ENCODE results near the gene DNAJA2.
A peak's percentile ranks its signal among the peaks of the same experiment; 100 is the strongest.

The DNAJA2 gene

DNA sequence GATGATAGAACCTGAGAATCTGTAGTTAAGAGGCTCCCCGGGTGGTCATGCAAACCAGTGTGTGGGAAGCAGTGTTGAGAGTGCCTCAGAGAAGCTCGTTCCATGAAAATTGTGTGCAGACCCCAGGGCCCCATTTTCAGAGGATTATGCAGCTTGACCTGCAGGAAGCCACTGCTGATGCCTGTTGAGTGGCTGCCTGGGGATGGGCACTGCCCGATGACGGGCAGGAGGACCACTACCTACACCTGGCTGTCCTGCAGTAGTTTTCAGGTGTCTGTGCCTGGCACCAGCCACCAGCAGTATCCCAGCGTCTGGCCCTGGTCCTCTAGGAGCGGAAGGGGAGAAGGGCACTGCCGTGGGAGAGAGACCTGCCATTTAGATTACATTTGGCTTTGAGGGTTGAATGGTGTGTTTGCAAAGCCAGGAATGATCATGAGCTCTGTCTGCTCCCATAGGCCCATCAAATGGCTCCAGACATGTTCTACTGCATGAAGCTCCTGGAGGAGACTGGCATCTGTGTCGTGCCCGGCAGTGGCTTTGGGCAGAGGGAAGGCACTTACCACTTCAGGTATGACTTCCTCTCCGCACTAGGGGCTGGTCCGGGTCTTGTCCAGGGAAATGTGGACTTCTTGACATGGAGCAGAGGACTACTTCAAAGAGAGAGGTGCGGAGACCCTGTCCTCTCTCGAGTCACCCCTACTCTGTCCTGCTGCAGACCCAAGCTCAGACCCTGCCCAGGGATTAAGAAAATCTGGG, 46.8 kb downstream of the DNAJA2 start:
- DNase-seq (ENCODE audit: low spot score), result no peak

DNA sequence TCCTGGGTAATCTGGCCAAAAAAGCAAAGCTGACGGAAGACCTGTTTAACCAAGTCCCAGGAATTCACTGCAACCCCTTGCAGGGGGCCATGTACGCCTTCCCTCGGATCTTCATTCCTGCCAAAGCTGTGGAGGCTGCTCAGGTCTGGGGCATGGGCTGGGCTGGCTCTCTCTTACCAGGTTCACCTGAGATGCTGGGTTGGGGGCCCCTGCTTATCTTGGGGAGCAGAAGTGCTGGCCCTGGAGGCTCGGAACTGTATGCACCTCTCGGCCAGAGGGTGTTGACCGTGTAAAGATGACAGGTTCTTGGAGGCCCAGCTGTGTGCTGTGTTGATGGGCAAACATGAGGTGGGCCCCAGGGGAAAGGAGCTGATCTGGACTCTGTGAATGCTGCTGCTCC, 49.1 kb downstream of the DNAJA2 start:
- no peak for DNase-seq (ENCODE audit: low spot score)

DNA sequence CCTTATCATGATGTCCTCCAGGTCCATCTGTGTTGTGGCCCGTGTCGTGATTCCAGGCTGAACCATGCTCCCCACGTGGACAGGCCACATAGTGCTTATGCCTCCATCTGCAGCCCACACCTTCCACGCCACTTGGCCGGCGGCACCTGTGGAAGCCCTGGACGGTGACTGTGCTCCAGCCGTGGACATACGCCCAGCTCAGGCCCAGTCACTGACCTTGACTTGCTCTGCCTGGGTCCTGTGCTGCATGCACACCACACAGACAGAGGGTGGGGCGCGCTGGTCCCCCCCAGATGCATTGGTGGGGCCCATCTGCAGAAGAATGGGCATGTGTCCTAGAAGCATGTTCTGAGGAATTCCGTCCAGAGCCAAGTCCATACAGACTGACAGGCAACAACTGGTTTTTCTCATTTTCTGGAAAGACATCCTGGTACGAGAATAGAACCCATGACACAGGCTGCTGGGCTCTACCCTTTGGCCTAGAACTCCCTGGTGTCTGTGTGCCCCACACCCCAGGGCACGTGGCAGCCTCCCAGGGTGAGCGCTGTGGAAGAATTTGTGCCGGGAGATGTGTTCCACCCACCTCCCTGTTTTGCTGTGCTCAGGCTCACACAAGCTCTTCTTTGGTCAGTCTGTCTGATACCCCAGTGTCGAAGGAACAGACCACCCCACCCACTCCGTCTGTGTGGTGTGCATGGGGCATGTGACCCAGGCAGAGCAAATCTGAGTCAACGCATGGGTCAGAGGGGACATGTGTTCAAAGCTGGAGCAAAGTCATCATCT, 49.8 kb downstream of the DNAJA2 start:
- no peak for DNase-seq (ENCODE audit: low spot score)

DNA sequence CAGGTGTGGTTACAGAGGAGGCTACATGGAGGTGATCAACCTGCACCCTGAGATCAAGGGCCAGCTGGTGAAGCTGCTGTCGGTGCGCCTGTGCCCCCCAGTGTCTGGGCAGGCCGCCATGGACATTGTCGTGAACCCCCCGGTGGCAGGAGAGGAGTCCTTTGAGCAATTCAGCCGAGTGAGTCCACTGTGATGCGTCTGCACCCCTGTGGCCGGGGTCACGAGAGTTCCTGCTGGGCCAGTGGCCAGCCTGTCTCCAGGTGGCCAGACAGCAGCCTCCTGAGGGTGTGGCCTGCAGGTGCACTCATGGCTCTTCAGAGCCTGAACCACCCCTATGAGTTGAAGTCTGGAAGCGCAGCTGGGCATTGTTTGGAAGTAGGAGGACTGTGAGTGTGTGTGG, 51.2 kb downstream of the DNAJA2 start:
- no peak for DNase-seq (ENCODE audit: low spot score)

GRCh38 chr16:46920402-46921068, 52.9 kb downstream of the DNAJA2 start:
- DNase-seq (ENCODE audit: low spot score), result no peak

- DNase-seq (ENCODE audit: low spot score), result no peak
Measured at GRCh38 chr16:46918905-46919792, 54.3 kb downstream of the DNAJA2 start.

GRCh38 chr16:46918400-46918799, 55.1 kb downstream of the DNAJA2 start:
- no peak for DNase-seq (ENCODE audit: low spot score)

- DNase-seq (ENCODE audit: low spot score), result no peak
Measured at GRCh38 chr16:46916980-46917379, 56.5 kb downstream of the DNAJA2 start.

- no peak for DNase-seq (ENCODE audit: low spot score)
Measured at GRCh38 chr16:46915483-46916025, 57.9 kb downstream of the DNAJA2 start.

- DNase-seq (ENCODE audit: low spot score), result no peak
Measured at GRCh38 chr16:46914556-46915201, 58.8 kb downstream of the DNAJA2 start.

GRCh38 chr16:46911650-46912049, 61.8 kb downstream of the DNAJA2 start:
- no peak for DNase-seq (ENCODE audit: low spot score)

DNA sequence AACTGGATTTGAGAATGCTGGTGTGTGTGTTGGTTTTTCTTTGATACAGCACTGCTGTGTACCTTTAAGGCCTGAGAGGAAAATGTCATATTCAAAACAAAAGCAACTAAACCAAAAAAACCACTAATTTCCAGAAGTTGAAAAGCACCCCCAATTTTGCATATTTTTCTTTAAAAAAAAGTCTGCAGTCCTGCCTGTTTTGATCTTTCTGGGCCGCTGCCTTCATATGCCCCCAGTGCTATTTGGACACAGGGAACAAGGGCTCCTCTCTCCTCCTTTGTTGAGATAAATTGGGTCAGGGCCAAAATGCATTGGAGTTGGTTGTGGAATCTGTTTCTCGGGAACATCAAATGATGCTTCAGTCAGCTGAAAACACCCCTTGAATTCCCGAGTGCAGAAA, 62.4 kb downstream of the DNAJA2 start:
- no peak for DNase-seq (ENCODE audit: low spot score)

- DNase-seq (ENCODE audit: low spot score), result peak; percentile 67
Measured at GRCh38 chr16:46908540-46909372, 64.7 kb downstream of the DNAJA2 start.

GRCh38 chr16:46907061-46907774, 66.3 kb downstream of the DNAJA2 start:
- DNase-seq (ENCODE audit: low spot score), result no peak

GRCh38 chr16:46906360-46907060, 67.0 kb downstream of the DNAJA2 start:
- no peak for DNase-seq (ENCODE audit: low spot score)

All from kidney tubule cell (primary cell).